Epithelial cell of esophagus (primary cell): ENCODE data around the gene PLPP2.

Source experiments
- DNase-seq: peaks from one replicate; pipeline ENCODE4 v3.0.0; 2010; ENCODE audit warnings: low read depth
- H3K4me3 ChIP-seq: 2 replicates; pipeline ENCODE4 v1.5.1; 2011; ENCODE audit warnings: mild to moderate bottlenecking, low read length, control low read depth
- CTCF ChIP-seq: IDR thresholded peaks from 2 replicates; pipeline ENCODE4 v1.5.1; 2011; ENCODE audit warnings: low read depth, mild to moderate bottlenecking, low read length, control low read depth, inconsistent platforms; ENCODE audit not compliant: insufficient read depth; ENCODE audit errors: missing control alignments

Gene PLPP2

GRCh38 chr19:317710-318508 lies 26.7 kb upstream of the PLPP2 start:
- H3K4me3 ChIP-seq, result no peak overlapping the region

GRCh38 chr19:315811-316210 lies 24.6 kb upstream of the PLPP2 start:
- H3K4me3 ChIP-seq, result no peak overlapping the region
- DNase-seq, result no peak
- no peak for TF ChIP-seq CTCF

More at GRCh38 chr19:317710-318508, 26.7 kb upstream of the PLPP2 start:
- no peak for DNase-seq
- no peak for TF ChIP-seq CTCF

GRCh38 chr19:313988-314815 lies 23.0 kb upstream of the PLPP2 start:
- DNase-seq, result no peak
- no peak for TF ChIP-seq CTCF
- H3K4me3 ChIP-seq, result no peak overlapping the region

GRCh38 chr19:313169-313987 lies 22.2 kb upstream of the PLPP2 start:
- no peak for DNase-seq
- no peak overlapping the region for H3K4me3 ChIP-seq
- no peak for TF ChIP-seq CTCF

GRCh38 chr19:311813-312261 lies 20.6 kb upstream of the PLPP2 start:
- no peak for TF ChIP-seq CTCF
- DNase-seq, result no peak
- H3K4me3 ChIP-seq, result no peak overlapping the region

GRCh38 chr19:310781-311496 lies 19.7 kb upstream of the PLPP2 start:
- DNase-seq, result no peak
- no peak for TF ChIP-seq CTCF
- no peak overlapping the region for H3K4me3 ChIP-seq
